Measurements from ENCODE around the gene NRXN2.

GRCh38 chr11:64726867-64727530, 4.0 kb upstream of the NRXN2 start:
- TF ChIP-seq POLR2AphosphoS5 (IDR thresholded peaks at IDR 0.05; ENCODE audit: borderline replicate concordance, low read depth, low read length) (no peak), EZH2 (IDR thresholded peaks at IDR 0.05) (no peak), FOXP2 (optimal IDR thresholded peaks at IDR 0.05; ENCODE audit: control extremely low read depth, extremely low read length, insufficient read depth) (no peak)
